ENCODE measurements around the gene APOL4.
"Not testable (repeated sequence)": the region's sequence is repeated elsewhere in the genome, so short reads cannot be mapped to it uniquely, and the experiment has no call there.

APOL4 gene

GRCh38 chr22:36234213-36234612, 32.6 kb upstream of the APOL4 start:
- peaks cover 0 to 41% (median 24%) of the 10 kb centered on the region in 4 donors for H3K4me1 ChIP-seq
- H3K36me3 ChIP-seq, result peaks cover 30 to 60% (median 44%) of the 10 kb centered on the region in 3 donors
- H3K4me3 ChIP-seq, result no peak overlapping the region
- DNase-seq, result no peak
- no peaks in the 10 kb centered on the region for H3K9me3 ChIP-seq
- H3K27me3 ChIP-seq, result no peaks in the 10 kb centered on the region
- no peak overlapping the region for H3K27ac ChIP-seq
- TF ChIP-seq CTCF (IDR thresholded peaks at IDR 0.05), result no peak
- intact Hi-C loops (cut with DNase I; ENCODE audit: low total_unique reads), result no loop called here

GRCh38 chr22:36233796-36234195, 32.2 kb upstream of the APOL4 start:
- TF ChIP-seq CTCF (IDR thresholded peaks at IDR 0.05), result no peak
- Histone ChIP-seq H3K4me1 (peaks cover 0 to 40% (median 23%) of the 10 kb centered on the region in 4 donors), H3K36me3 (peaks cover 33 to 65% (median 48%) of the 10 kb centered on the region in 3 donors), H3K9me3 (no peaks in the 10 kb centered on the region), H3K27me3 (no peaks in the 10 kb centered on the region), H3K27ac (no peak overlapping the region), H3K4me3 (no peak overlapping the region)
- DNase-seq, result no peak
- intact Hi-C loops (cut with DNase I; ENCODE audit: low total_unique reads), result no loop called here

GRCh38 chr22:36232715-36233401, 31.2 kb upstream of the APOL4 start:
- no peak for TF ChIP-seq CTCF (IDR thresholded peaks at IDR 0.05)
- H3K27ac ChIP-seq, result no peak overlapping the region
- intact Hi-C loops (cut with DNase I; ENCODE audit: low total_unique reads), result no loop called here

GRCh38 chr22:36231051-36231450, 29.4 kb upstream of the APOL4 start:
- H3K27ac ChIP-seq, H3K27me3 ChIP-seq: not testable (repeated sequence)

More at GRCh38 chr22:36232715-36233401, 31.2 kb upstream of the APOL4 start:
- H3K4me1 ChIP-seq, result peaks cover 0 to 30% (median 16%) of the 10 kb centered on the region in 4 donors
- peaks cover 38 to 74% (median 57%) of the 10 kb centered on the region in 3 donors for H3K36me3 ChIP-seq
- H3K9me3 ChIP-seq, result no peaks in the 10 kb centered on the region
- no peak for DNase-seq
- H3K4me3 ChIP-seq, result no peak overlapping the region
- H3K27me3 ChIP-seq, result no peaks in the 10 kb centered on the region

GRCh38 chr22:36229649-36230048, 28.0 kb upstream of the APOL4 start:
- intact Hi-C loops (cut with DNase I; ENCODE audit: low total_unique reads); H3K27me3 ChIP-seq; H3K4me3 ChIP-seq; H3K27ac ChIP-seq; DNase-seq; H3K9me3 ChIP-seq; H3K4me1 ChIP-seq: not testable (repeated sequence)
- peaks cover 44 to 85% (median 64%) of the 10 kb centered on the region in 3 donors for H3K36me3 ChIP-seq

More at GRCh38 chr22:36231051-36231450, 29.4 kb upstream of the APOL4 start:
- intact Hi-C loops (cut with DNase I; ENCODE audit: low total_unique reads); H3K9me3 ChIP-seq; DNase-seq; H3K4me3 ChIP-seq: not testable (repeated sequence)
- H3K36me3 ChIP-seq, result peaks cover 44 to 77% (median 64%) of the 10 kb centered on the region in 3 donors
- H3K4me1 ChIP-seq, result peaks cover 0 to 12% (median 0%) of the 10 kb centered on the region in 4 donors

GRCh38 chr22:36228944-36229343, 27.3 kb upstream of the APOL4 start:
- Histone ChIP-seq H3K9me3 (no peaks in the 10 kb centered on the region), H3K36me3 (peaks cover 44 to 85% (median 64%) of the 10 kb centered on the region in 3 donors)
- intact Hi-C loops (cut with DNase I; ENCODE audit: low total_unique reads), result no loop called here

GRCh38 chr22:36228369-36228768, 26.8 kb upstream of the APOL4 start:
- peaks cover 44 to 79% (median 59%) of the 10 kb centered on the region in 3 donors for H3K36me3 ChIP-seq
- H3K4me3 ChIP-seq; intact Hi-C loops (cut with DNase I; ENCODE audit: low total_unique reads); H3K27me3 ChIP-seq; H3K27ac ChIP-seq; H3K4me1 ChIP-seq; H3K9me3 ChIP-seq; DNase-seq: not testable (repeated sequence)

More at GRCh38 chr22:36228944-36229343, 27.3 kb upstream of the APOL4 start:
- no peaks in the 10 kb centered on the region for H3K27me3 ChIP-seq
- H3K4me1 ChIP-seq, result no peaks in the 10 kb centered on the region
- no peak overlapping the region for H3K27ac ChIP-seq
- no peak overlapping the region for H3K4me3 ChIP-seq
- no peak for TF ChIP-seq CTCF (IDR thresholded peaks at IDR 0.05)
- DNase-seq, result no peak

Measured in tibial artery (tissue), 4 donors.